Neuronal stem cell (in vitro differentiated cells): ENCODE data around the gene PAIP2B.

Experiments
- DNase-seq: peaks from one replicate; pipeline ENCODE4 v3.0.0-alpha.2; 2013; ENCODE audit warnings: low spot score
- H2AFZ ChIP-seq: one replicate; pipeline ENCODE4 v1.6.1; 2013; ENCODE audit warnings: mild to moderate bottlenecking, low read length, inconsistent platforms
- H2AK5ac ChIP-seq: 2 replicates; pipeline ENCODE4 v1.6.1; 2013; ENCODE audit warnings: low read depth, mild to moderate bottlenecking, inconsistent platforms, low read length, moderate library complexity, mixed read lengths
- H2BK120ac ChIP-seq: 2 replicates; pipeline ENCODE4 v1.6.1; 2013; ENCODE audit warnings: low read depth, mild to moderate bottlenecking, inconsistent platforms, low read length, moderate library complexity, mixed read lengths
- H2BK12ac ChIP-seq: one replicate; pipeline ENCODE4 v1.6.1; 2013; ENCODE audit warnings: low read length, inconsistent platforms
- H2BK15ac ChIP-seq: 2 replicates; pipeline ENCODE4 v1.6.1; 2013; ENCODE audit warnings: mild to moderate bottlenecking, low read length, inconsistent platforms, mixed read lengths
- H2BK5ac ChIP-seq: one replicate; pipeline ENCODE4 v1.6.1; 2013; ENCODE audit warnings: inconsistent platforms, mild to moderate bottlenecking, low read length, moderate library complexity
- H3K14ac ChIP-seq: one replicate; pipeline ENCODE4 v1.6.1; 2013; ENCODE audit warnings: low read length, inconsistent platforms
- H3K18ac ChIP-seq: 2 replicates; pipeline ENCODE4 v1.6.1; 2013; ENCODE audit warnings: low read length, inconsistent platforms
- H3K23ac ChIP-seq: 2 replicates; pipeline ENCODE4 v1.6.1; 2013; ENCODE audit warnings: low read depth, mild to moderate bottlenecking, mixed read lengths, low read length, inconsistent platforms; ENCODE audit not compliant: poor library complexity
- H3K27ac ChIP-seq: replicated peaks from 3 replicates; pipeline ENCODE4 v1.5.1; 2013; ENCODE audit warnings: low read length, inconsistent platforms
- H3K27me3 ChIP-seq, 3 experiments: 2 replicates each; pipeline ENCODE4 v1.6.1; 2013; ENCODE audit warnings: low read length in 3 of 3, mild to moderate bottlenecking in 2 of 3, inconsistent platforms in 1 of 3, low read depth in 1 of 3, mixed read lengths in 1 of 3, moderate library complexity in 1 of 3; ENCODE audit not compliant: control insufficient read depth in 3 of 3, insufficient read depth in 3 of 3
- H3K36me3 ChIP-seq, 2 donors: replicated peaks in 1 of 2; 2 replicates each; pipeline ENCODE4 v1.6.1; 2013; ENCODE audit warnings: low read length in 2 of 2; ENCODE audit not compliant: control insufficient read depth in 2 of 2, insufficient read depth in 2 of 2
- H3K4ac ChIP-seq: 2 replicates; pipeline ENCODE4 v1.6.1; 2013; ENCODE audit warnings: inconsistent platforms, mild to moderate bottlenecking, low read length, moderate library complexity
- H3K4me1 ChIP-seq, 2 donors: 1 replicate in 1 of 2; 2 replicates in 1 of 2; pipeline ENCODE4 v1.6.1; 2013; ENCODE audit warnings: low read length in 2 of 2, low read depth in 1 of 2; ENCODE audit not compliant: control insufficient read depth in 2 of 2, insufficient read depth in 1 of 2
- H3K4me2 ChIP-seq: one replicate; pipeline ENCODE4 v1.6.1; 2013; ENCODE audit warnings: mild to moderate bottlenecking, low read length, inconsistent platforms; ENCODE audit not compliant: insufficient read depth, poor library complexity, severe bottlenecking
- H3K4me3 ChIP-seq, 2 donors: 2 replicates each; pipeline ENCODE4 v1.5.1; 2013; ENCODE audit warnings: low read length in 2 of 2, mild to moderate bottlenecking in 2 of 2, inconsistent platforms in 1 of 2, moderate library complexity in 1 of 2
- H3K79me1 ChIP-seq: one replicate; pipeline ENCODE4 v1.6.1; 2013; ENCODE audit warnings: low read depth, mild to moderate bottlenecking, inconsistent platforms, low read length, moderate library complexity
- H3K9ac ChIP-seq: one replicate; pipeline ENCODE4 v1.6.1; 2013; ENCODE audit warnings: mild to moderate bottlenecking, low read depth, low read length, inconsistent platforms; ENCODE audit not compliant: poor library complexity
- H3K9me3 ChIP-seq, 2 donors: replicated peaks in 1 of 2; 2 replicates each; pipeline versions ENCODE3 to v1.6.1; 2013; ENCODE audit warnings: low read length in 2 of 2, mild to moderate bottlenecking in 2 of 2, inconsistent platforms in 1 of 2, low read depth in 1 of 2, mixed read lengths in 1 of 2, moderate library complexity in 1 of 2; ENCODE audit not compliant: control insufficient read depth in 2 of 2, insufficient read depth in 1 of 2
- H4K8ac ChIP-seq: one replicate; pipeline ENCODE4 v1.6.1; 2013; ENCODE audit warnings: low read depth, mild to moderate bottlenecking, inconsistent platforms, low read length, moderate library complexity
- H4K91ac ChIP-seq: one replicate; pipeline ENCODE4 v1.6.1; 2013; ENCODE audit warnings: low read length, low read depth, mild to moderate bottlenecking, inconsistent platforms; ENCODE audit not compliant: poor library complexity
- WGBS, 2 donors: extraction: QIAGEN DNeasy Blood & Tissue Kit; methylation state at CpG; one replicate each; pipeline ENCODE4 v1.1.7; 2013; ENCODE audit warnings: missing lambda C conversion rate in 2 of 2, mixed read lengths in 1 of 2; ENCODE audit not compliant: insufficient read length in 2 of 2, insufficient replicate concordance in 1 of 2; ENCODE audit errors: extremely low coverage in 2 of 2; 5-methylcytosine and 5-hydroxymethylcytosine counted together

Gene PAIP2B

GRCh38 chr2:71261534-71261933 lies 34.6 kb upstream of the PAIP2B start:
- Histone ChIP-seq H3K4me2 (no peak overlapping the region), H2BK12ac (no peak overlapping the region), H2AFZ (no peak overlapping the region), H3K4ac (no peak overlapping the region), H2BK120ac (no peak overlapping the region), H3K18ac (no peak overlapping the region), H3K27ac (no peak overlapping the region), H3K4me1 (no peaks in the 10 kb centered on the region), H3K14ac (no peak overlapping the region), H3K36me3 (no peaks in the 10 kb centered on the region), H3K79me1 (no peaks in the 10 kb centered on the region), H3K9ac (no peak overlapping the region), H3K4me3 (no peak overlapping the region), H2BK5ac (no peak overlapping the region), H3K9me3 (no peaks in the 10 kb centered on the region), H2BK15ac (no peak overlapping the region), H3K27me3 (peaks cover 0 to 10% (median 0%) of the 10 kb centered on the region in 3 experiments), H4K8ac (no peak overlapping the region), H3K23ac (no peak overlapping the region), H2AK5ac (no peak overlapping the region), H4K91ac (no peak overlapping the region)
- DNase-seq: no peak

- Histone ChIP-seq H2AK5ac (no peak overlapping the region), H3K27me3 (peaks cover 0 to 12% (median 0%) of the 10 kb centered on the region in 3 experiments), H3K23ac (no peak overlapping the region), H2BK5ac (no peak overlapping the region), H2BK15ac (no peak overlapping the region), H4K91ac (no peak overlapping the region), H2BK120ac (no peak overlapping the region), H3K4me2 (no peak overlapping the region), H3K27ac (no peak overlapping the region), H2BK12ac (no peak overlapping the region), H3K4me3 (no peak overlapping the region), H2AFZ (no peak overlapping the region), H4K8ac (no peak overlapping the region), H3K79me1 (no peaks in the 10 kb centered on the region), H3K4ac (no peak overlapping the region), H3K9ac (no peak overlapping the region), H3K14ac (no peak overlapping the region), H3K36me3 (no peaks in the 10 kb centered on the region), H3K4me1 (no peaks in the 10 kb centered on the region), H3K18ac (no peak overlapping the region), H3K9me3 (no peaks in the 10 kb centered on the region)
- DNase-seq: no peak
- WGBS, 2 donors: no CpG with 5 or more reads among the region's 3 CpGs
These were observed 29.5 kb upstream of the PAIP2B start for GRCh38 chr2:71256421-71256820.

GRCh38 chr2:71254776-71255175 lies 27.9 kb upstream of the PAIP2B start:
- H2BK120ac ChIP-seq: no peak overlapping the region
- no CpG with 5 or more reads among the region's 4 CpGs for WGBS, 2 donors
- DNase-seq: no peak

GRCh38 chr2:71254078-71254477 lies 27.2 kb upstream of the PAIP2B start:
- H4K91ac ChIP-seq: no peak overlapping the region
- no peak overlapping the region for H3K4me3 ChIP-seq
- H3K27ac ChIP-seq: no peak overlapping the region
- no peaks in the 10 kb centered on the region for H3K79me1 ChIP-seq
- peaks cover 0 to 2% of the 10 kb centered on the region in 2 donors for H3K9me3 ChIP-seq
- H2BK5ac ChIP-seq: no peak overlapping the region
- no peak overlapping the region for H4K8ac ChIP-seq
- no peaks in the 10 kb centered on the region for H3K4me1 ChIP-seq
- no peak overlapping the region for H2BK12ac ChIP-seq
- no peak overlapping the region for H2AK5ac ChIP-seq
- no CpG with 5 or more reads among the region's 3 CpGs for WGBS, 2 donors
- no peak overlapping the region for H2BK15ac ChIP-seq
- H3K4ac ChIP-seq: no peak overlapping the region
- DNase-seq: no peak
- H3K4me2 ChIP-seq: no peak overlapping the region
- no peak overlapping the region for H3K18ac ChIP-seq
- H3K27me3 ChIP-seq: peaks cover 0 to 8% (median 0%) of the 10 kb centered on the region in 3 experiments
- H2AFZ ChIP-seq: no peak overlapping the region
- H3K36me3 ChIP-seq: no peaks in the 10 kb centered on the region
- H2BK120ac ChIP-seq: no peak overlapping the region
- H3K14ac ChIP-seq: no peak overlapping the region
- H3K9ac ChIP-seq: no peak overlapping the region
- no peak overlapping the region for H3K23ac ChIP-seq

More at GRCh38 chr2:71254776-71255175, 27.9 kb upstream of the PAIP2B start:
- Histone ChIP-seq H3K18ac (no peak overlapping the region), H2BK15ac (no peak overlapping the region), H2BK5ac (no peak overlapping the region), H3K9ac (no peak overlapping the region), H3K4me1 (no peaks in the 10 kb centered on the region), H3K14ac (no peak overlapping the region), H2AK5ac (no peak overlapping the region), H3K27me3 (peaks cover 0 to 8% (median 0%) of the 10 kb centered on the region in 3 experiments), H4K91ac (no peak overlapping the region), H3K79me1 (no peaks in the 10 kb centered on the region), H3K4ac (no peak overlapping the region), H3K36me3 (no peaks in the 10 kb centered on the region), H3K4me3 (no peak overlapping the region), H2BK12ac (no peak overlapping the region), H3K9me3 (peaks cover 0 to 2% of the 10 kb centered on the region in 2 donors), H4K8ac (no peak overlapping the region), H2AFZ (no peak overlapping the region), H3K27ac (no peak overlapping the region), H3K4me2 (no peak overlapping the region), H3K23ac (no peak overlapping the region)
